ENCODE results near the gene MED15. TPM values are rescaled to one million over a fixed set of nuclear protein-coding genes. Genes with fewer than 3 reads are reported as not detected.

MED15 gene
- total RNA-seq, 1 donor from 2014 or later = 38.1 TPM

Other genes starting within 250 kb of the MED15 start
- gene RTN4R, start 239.3 kb upstream of the MED15 start, total RNA-seq = 1.2 TPM
- 44.2 TPM for gene DGCR6L, start 187.6 kb upstream of the MED15 start, total RNA-seq
- gene ZNF74, start 113.5 kb upstream of the MED15 start, total RNA-seq = 6.3 TPM
- gene SCARF2, start 69.8 kb upstream of the MED15 start, total RNA-seq = 3.0 TPM
- gene KLHL22, start 11.8 kb upstream of the MED15 start, total RNA-seq = 12.4 TPM

All from Right ventricle myocardium inferior (tissue), 1 donor.